Esophagus muscularis mucosa (tissue), 4 donors: ENCODE results near the gene NPEPL1. TPM values are rescaled to one million over a fixed set of nuclear protein-coding genes. Genes with fewer than 3 reads are reported as not detected.

Experiments
- DNase-seq: peaks from one replicate; pipeline ENCODE4 v3.0.0-alpha.2; 2017; ENCODE audit errors: extremely low spot score
- H3K27ac ChIP-seq, 4 donors: fragments of 200-600 bp; sonication (generic); replicated peaks in 1 of 4; 1 replicate in 3 of 4; 2 replicates in 1 of 4; pipeline ENCODE4 v1.5.1; 2016 to 2019; ENCODE audit warnings: mild to moderate bottlenecking in 1 of 4
- H3K27me3 ChIP-seq, 4 donors: fragments of 200-600 bp; sonication (generic); one replicate each; pipeline versions ENCODE4 v1.5.1 to v1.6.0; 2016 to 2019
- H3K36me3 ChIP-seq, 4 donors: fragments of 200-600 bp; sonication (generic); one replicate each; pipeline ENCODE4 v1.5.1; 2016 to 2019
- H3K4me1 ChIP-seq, 4 donors: fragments of 200-600 bp; sonication (generic); one replicate each; pipeline ENCODE4 v1.5.1; 2016 to 2019
- H3K4me3 ChIP-seq, 4 donors: fragments of 200-600 bp; sonication (generic); 1 replicate in 2 of 4; 2 replicates in 2 of 4; pipeline ENCODE4 v1.5.1; 2016 to 2019; ENCODE audit warnings: mild to moderate bottlenecking in 4 of 4, moderate library complexity in 1 of 4
- H3K9me3 ChIP-seq, 4 donors: fragments of 200-600 bp; sonication (generic); 1 replicate in 3 of 4; 2 replicates in 1 of 4; pipeline ENCODE4 v1.5.1; 2016 to 2019
- CTCF ChIP-seq, 3 experiments: fragments of 200-600 bp in 2 of 3; fragments of 450-650 bp in 1 of 3; sonication (generic) in 2 of 3; IDR thresholded peaks; one replicate each; pipeline ENCODE4 v1.5.1; 2017 to 2019; ENCODE audit warnings: antibody characterized with exemption in 3 of 3, mild to moderate bottlenecking in 2 of 3, moderate library complexity in 1 of 3
- EP300 ChIP-seq: sonication (generic); formaldehyde crosslinking; IDR thresholded peaks from one replicate; pipeline ENCODE4 v1.6.1; 2017; ENCODE audit warnings: antibody characterized with exemption
- POLR2A ChIP-seq: fragments of 450-650 bp; IDR thresholded peaks from one replicate; pipeline ENCODE4 v1.6.1; 2017; ENCODE audit warnings: antibody characterized with exemption, moderate library complexity, mild to moderate bottlenecking, low read depth
- POLR2AphosphoS5 ChIP-seq, 2 donors: sonication (generic); formaldehyde crosslinking; IDR thresholded peaks; one replicate each; pipeline ENCODE4 v1.6.1; 2017; ENCODE audit warnings: antibody characterized with exemption in 2 of 2
- WGBS: methylation state at CpG from one replicate; pipeline ENCODE4 v1.1.5; 2018; 5-methylcytosine and 5-hydroxymethylcytosine counted together
- intact Hi-C: fragments of 100-400 bp; cut with DNase I; formaldehyde crosslinking; loops from one replicate; pipeline ENCODE4 v1.15.1; 2023
- total RNA-seq, 4 donors: library from RNA; depleted of rRNA; stranded (reverse); fragments of >200 nt; gene quantifications; one replicate each; pipeline versions ENCODE4 v1.1.0 to v1.2.1, GENCODE V29; 2016

The NPEPL1 gene
- total RNA-seq, 4 donors from 2014 or later = 29.0 to 59.0 (median 50.5) TPM

DNA sequence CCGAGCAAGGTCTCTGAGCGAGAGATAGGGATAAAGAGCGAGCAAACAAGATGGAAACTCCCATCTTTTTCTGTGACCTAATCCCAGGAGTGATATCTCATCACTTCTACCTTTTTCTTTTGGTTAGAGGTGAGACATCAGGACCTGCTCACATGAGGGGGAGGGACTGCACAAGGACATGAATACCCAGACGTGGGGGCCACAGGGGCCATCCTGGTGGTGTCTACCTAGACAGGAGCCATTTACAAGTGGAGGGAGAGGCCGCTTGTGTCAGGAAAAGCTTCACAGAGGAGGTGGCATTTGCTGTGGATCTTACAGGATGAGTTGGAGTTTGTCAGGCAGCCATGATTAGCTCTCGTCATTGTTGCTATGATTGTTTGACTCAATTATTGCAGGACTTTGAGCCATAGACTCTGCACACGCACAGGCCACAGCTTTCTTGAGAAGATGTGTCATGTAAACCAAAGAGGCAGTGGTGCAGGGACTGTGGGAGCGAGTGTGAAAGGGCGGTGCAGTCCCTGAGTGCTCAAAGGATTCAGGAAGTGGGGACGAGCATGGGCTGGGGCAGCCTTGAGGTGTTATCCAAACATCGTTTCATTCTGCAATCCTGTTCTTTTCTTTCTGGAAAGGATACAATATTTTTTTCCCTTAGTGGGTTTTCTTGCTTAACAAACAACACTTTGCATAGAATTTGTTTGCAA, 7.7 kb downstream of the NPEPL1 start:
- Histone ChIP-seq H3K4me1 (no peaks in the 10 kb centered on the region), H3K27ac (peak overlapping the region; percentile 31 to 58 (median 51)), H3K27me3 (no peaks in the 10 kb centered on the region), H3K4me3 (no peak overlapping the region), H3K36me3 (peaks cover 54 to 99% (median 93%) of the 10 kb centered on the region in 4 donors), H3K9me3 (no peaks in the 10 kb centered on the region)
- no peak for DNase-seq
- 84% methylated on average over 11 of the region's 11 CpGs for WGBS
- peak in 1 of 2 donors; percentile 16 for TF ChIP-seq POLR2AphosphoS5 (IDR thresholded peaks at IDR 0.05)
- TF ChIP-seq EP300 = no peak
- intact Hi-C loops = no loop called here

DNA sequence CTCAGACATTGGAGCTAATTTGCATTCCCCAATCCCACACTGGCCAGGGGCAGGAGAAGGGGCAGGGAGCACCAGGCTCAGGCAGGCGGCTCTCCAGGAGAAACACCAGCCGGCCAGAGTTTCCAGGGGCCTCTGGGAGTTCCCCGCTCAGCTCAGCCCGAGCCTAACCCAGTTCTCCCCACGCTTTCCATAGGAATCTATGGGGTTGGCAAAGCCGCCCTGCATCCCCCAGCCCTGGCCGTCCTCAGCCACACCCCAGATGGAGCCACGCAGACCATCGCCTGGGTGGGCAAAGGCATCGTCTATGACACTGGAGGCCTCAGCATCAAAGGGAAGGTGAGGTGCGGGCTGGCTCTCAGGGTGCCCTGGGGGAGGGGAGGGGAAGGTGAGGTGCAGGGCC, 8.2 kb downstream of the NPEPL1 start:
- Histone ChIP-seq H3K9me3 (no peaks in the 10 kb centered on the region), H3K4me3 (no peak overlapping the region), H3K4me1 (no peaks in the 10 kb centered on the region), H3K27ac (peak overlapping the region in 1 of 4 donors; percentile 3), H3K27me3 (no peaks in the 10 kb centered on the region), H3K36me3 (peaks cover 51 to 99% (median 90%) of the 10 kb centered on the region in 4 donors)
- no peak for TF ChIP-seq POLR2AphosphoS5 (IDR thresholded peaks at IDR 0.05)
- TF ChIP-seq CTCF (IDR thresholded peaks at IDR 0.05) = no peak
- no peak for TF ChIP-seq EP300
- no peak for TF ChIP-seq POLR2A
- intact Hi-C loops = no loop called here
- DNase-seq = no peak
- 100% methylated on average over 2 of the region's 11 CpGs for WGBS

DNA sequence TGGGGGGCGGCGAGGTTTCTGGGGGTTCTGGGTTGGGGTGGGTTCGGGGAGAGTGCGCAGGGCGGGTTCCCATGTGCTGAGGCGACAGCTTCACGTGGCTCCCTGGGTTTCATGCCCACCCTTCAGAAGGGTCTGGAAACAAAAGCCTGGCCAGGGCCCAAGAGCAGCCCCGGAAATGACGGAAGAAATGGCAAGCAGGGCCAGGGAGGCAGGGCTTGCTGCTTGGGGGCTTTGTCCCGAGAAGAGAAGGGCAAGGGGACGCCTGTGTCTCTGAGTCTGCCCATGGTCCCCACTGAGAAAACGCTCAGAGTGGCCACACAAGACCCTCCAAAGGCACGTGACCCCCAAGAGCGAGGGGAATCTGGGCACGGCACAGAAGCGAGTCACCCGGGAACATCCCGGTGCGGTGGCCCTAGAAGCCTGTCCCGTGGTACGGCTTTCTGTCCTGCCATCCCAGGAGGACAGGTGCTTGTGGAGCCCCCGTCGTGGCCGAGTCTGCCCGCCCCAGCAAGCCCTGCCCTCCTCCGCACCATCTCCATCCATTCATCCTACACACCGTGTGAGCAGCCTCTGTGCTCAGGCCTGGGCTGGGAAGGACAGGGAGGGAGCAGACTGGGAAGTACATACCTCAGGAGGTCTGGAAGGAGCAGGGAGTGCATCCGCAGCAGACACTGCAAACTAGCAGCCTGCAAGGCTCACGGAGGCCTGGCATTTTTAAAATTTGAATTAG, 9.0 kb downstream of the NPEPL1 start:
- intact Hi-C loops = no loop called here
- Histone ChIP-seq H3K4me1 (peaks cover 0 to 5% (median 0%) of the 10 kb centered on the region in 4 donors), H3K4me3 (no peak overlapping the region), H3K27ac (peak overlapping the region in 1 of 4 donors; percentile 3), H3K27me3 (no peaks in the 10 kb centered on the region), H3K36me3 (peaks cover 44 to 98% (median 85%) of the 10 kb centered on the region in 4 donors), H3K9me3 (no peaks in the 10 kb centered on the region)
- 88% methylated on average over 26 of the region's 29 CpGs for WGBS
- TF ChIP-seq EP300 (no peak), POLR2A (no peak), POLR2AphosphoS5 (IDR thresholded peaks at IDR 0.05) (no peak), CTCF (IDR thresholded peaks at IDR 0.05) (no peak)
- DNase-seq = no peak

GRCh38 chr20:58702161-58702510, 9.5 kb downstream of the NPEPL1 start:
- Histone ChIP-seq H3K36me3 (peaks cover 41 to 96% (median 84%) of the 10 kb centered on the region in 4 donors), H3K4me1 (peaks cover 0 to 5% (median 0%) of the 10 kb centered on the region in 4 donors), H3K27ac (no peak overlapping the region), H3K27me3 (no peaks in the 10 kb centered on the region), H3K4me3 (no peak overlapping the region), H3K9me3 (no peaks in the 10 kb centered on the region)
- TF ChIP-seq POLR2AphosphoS5 (IDR thresholded peaks at IDR 0.05) (no peak), POLR2A (no peak), EP300 (no peak), CTCF (IDR thresholded peaks at IDR 0.05) (no peak)
- WGBS = 93% methylated on average over 6 of the region's 9 CpGs
- intact Hi-C loops = no loop called here
- DNase-seq = no peak

GRCh38 chr20:58702859-58703648, 10.5 kb downstream of the NPEPL1 start:
- Histone ChIP-seq H3K4me1 (peaks cover 0 to 5% (median 0%) of the 10 kb centered on the region in 4 donors), H3K36me3 (peaks cover 46 to 96% (median 83%) of the 10 kb centered on the region in 4 donors), H3K27me3 (no peaks in the 10 kb centered on the region), H3K27ac (no peak overlapping the region), H3K9me3 (no peaks in the 10 kb centered on the region), H3K4me3 (no peak overlapping the region)
- peak in 1 of 3 experiments; percentile 34 for TF ChIP-seq CTCF (IDR thresholded peaks at IDR 0.05)
- TF ChIP-seq EP300 = no peak
- no peak for DNase-seq
- intact Hi-C loops = no loop called here
- WGBS = 92% methylated on average over 28 of the region's 28 CpGs
